NOMO-1 treated with DMSO at 0.1 percent for 48 hours (cell line): ENCODE measurements around the gene BCAS3.

Source experiments
- DNase-seq: peaks from one replicate; lab custom pipeline; 2025; ENCODE audit not compliant: unreplicated experiment; lab: John Stamatoyannopoulos, UW

The BCAS3 gene

GRCh38 chr17:61401389-61402072, 723.9 kb downstream of the BCAS3 start:
- DNase-seq, result no peak

- no peak for DNase-seq
These were observed 724.5 kb downstream of the BCAS3 start for GRCh38 chr17:61402073-61402541.

GRCh38 chr17:61402978-61403800, 725.5 kb downstream of the BCAS3 start:
- no peak for DNase-seq

- DNase-seq, result no peak
These were observed 726.4 kb downstream of the BCAS3 start for GRCh38 chr17:61403801-61404662.

GRCh38 chr17:61404663-61404912, 726.9 kb downstream of the BCAS3 start:
- no peak for DNase-seq

GRCh38 chr17:61404913-61405685, 727.4 kb downstream of the BCAS3 start:
- DNase-seq, result no peak

- DNase-seq, result no peak
These were observed 728.3 kb downstream of the BCAS3 start for GRCh38 chr17:61405686-61406536.

- no peak for DNase-seq
These were observed 728.8 kb downstream of the BCAS3 start for GRCh38 chr17:61406537-61406845.

GRCh38 chr17:61406971-61407911, 729.6 kb downstream of the BCAS3 start:
- DNase-seq, result no peak

- no peak for DNase-seq
These were observed 730.7 kb downstream of the BCAS3 start for GRCh38 chr17:61408151-61409041.

- peak; percentile 42 for DNase-seq
These were observed 731.9 kb downstream of the BCAS3 start for GRCh38 chr17:61409301-61410112.

GRCh38 chr17:61410141-61411010, 732.7 kb downstream of the BCAS3 start:
- peak; percentile 71 for DNase-seq

GRCh38 chr17:61411011-61411260, 733.3 kb downstream of the BCAS3 start:
- DNase-seq, result no peak

- peak; percentile 62 for DNase-seq
These were observed 733.9 kb downstream of the BCAS3 start for GRCh38 chr17:61411261-61412142.

GRCh38 chr17:61412143-61412859, 734.6 kb downstream of the BCAS3 start:
- peak; percentile 62 for DNase-seq
